PC-3 (cell line): ENCODE measurements around the gene ADCY3.

Experiments
- EZH2 ChIP-seq: fragments of 300-600 bp; sonication (generic); IDR thresholded peaks from one replicate; pipeline ENCODE4 v1.6.1; 2017; ENCODE audit warnings: antibody characterized with exemption, mild to moderate bottlenecking, low read length; ENCODE audit not compliant: unreplicated experiment
- TF ChIP-seq, protein P1 (sequence below): fragments of 300-600 bp; sonication (generic); conservative IDR thresholded peaks from 2 replicates; pipeline ENCODE4 v1.5.1; 2017; ENCODE audit warnings: antibody characterized with exemption, low read depth, mild to moderate bottlenecking, low read length

DNA sequence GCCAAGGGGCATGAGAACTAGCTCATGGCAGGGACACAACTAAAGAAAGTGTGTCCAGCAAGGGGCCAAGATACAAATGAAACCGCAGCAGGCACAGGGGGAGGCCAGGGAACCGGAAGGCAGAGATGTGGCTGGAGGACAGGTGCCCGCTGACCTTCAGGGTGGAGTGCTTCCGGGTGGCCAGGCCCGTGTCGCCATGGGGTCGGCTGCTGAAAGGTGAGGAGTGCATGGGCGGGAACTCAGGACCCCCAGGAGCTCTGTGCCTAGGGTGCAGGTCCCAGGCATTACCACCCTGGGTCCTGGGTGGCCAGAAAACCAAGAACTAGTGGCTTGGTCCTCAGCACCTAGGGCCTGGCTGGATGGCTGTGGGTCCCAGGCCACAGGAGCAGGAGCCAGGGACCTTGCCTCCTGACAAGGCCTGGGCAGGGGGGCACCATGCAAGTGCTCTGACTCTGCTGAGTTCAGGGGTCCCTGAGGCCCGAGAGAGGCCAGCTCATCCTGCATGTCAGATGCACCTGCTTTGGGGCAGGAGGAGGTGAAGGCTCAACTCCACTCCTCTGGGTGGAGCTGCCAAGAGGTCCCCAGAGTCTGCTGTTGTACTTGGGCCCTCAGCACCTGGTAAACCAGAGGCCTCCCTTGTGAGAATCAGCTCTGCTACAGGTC lies 75.9 kb downstream of the ADCY3 start:
- TF ChIP-seq EZH2, result no peak
- TF ChIP-seq, protein P1, sequence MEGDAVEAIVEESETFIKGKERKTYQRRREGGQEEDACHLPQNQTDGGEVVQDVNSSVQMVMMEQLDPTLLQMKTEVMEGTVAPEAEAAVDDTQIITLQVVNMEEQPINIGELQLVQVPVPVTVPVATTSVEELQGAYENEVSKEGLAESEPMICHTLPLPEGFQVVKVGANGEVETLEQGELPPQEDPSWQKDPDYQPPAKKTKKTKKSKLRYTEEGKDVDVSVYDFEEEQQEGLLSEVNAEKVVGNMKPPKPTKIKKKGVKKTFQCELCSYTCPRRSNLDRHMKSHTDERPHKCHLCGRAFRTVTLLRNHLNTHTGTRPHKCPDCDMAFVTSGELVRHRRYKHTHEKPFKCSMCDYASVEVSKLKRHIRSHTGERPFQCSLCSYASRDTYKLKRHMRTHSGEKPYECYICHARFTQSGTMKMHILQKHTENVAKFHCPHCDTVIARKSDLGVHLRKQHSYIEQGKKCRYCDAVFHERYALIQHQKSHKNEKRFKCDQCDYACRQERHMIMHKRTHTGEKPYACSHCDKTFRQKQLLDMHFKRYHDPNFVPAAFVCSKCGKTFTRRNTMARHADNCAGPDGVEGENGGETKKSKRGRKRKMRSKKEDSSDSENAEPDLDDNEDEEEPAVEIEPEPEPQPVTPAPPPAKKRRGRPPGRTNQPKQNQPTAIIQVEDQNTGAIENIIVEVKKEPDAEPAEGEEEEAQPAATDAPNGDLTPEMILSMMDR, result no peak
